NCI-H2107 (cell line): ENCODE measurements around the gene OPRM1.

ENCODE experiments used
- DNase-seq: peaks from one replicate; lab custom pipeline; 2025; lab: John Stamatoyannopoulos, UW

OPRM1 gene

DNA sequence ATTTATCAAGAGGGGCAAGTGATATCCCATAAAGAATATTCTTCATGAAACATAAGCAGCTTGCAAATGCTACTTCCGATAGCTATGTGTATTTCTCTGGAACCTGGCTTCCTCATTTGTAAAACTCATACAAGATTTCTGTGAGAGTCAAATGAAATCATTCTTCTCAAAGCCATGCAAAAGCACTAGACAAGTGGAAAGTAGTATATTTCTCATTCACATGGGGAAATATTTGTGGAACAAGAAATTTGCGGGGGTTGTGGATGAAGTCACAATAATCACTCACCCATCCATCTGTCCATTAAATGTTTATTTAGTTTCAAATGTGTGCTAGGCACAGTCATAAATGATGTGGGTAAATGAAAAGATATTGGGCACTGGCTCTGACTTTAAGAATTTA is 167.1 kb downstream of the OPRM1 start:
- no peak for DNase-seq

DNA sequence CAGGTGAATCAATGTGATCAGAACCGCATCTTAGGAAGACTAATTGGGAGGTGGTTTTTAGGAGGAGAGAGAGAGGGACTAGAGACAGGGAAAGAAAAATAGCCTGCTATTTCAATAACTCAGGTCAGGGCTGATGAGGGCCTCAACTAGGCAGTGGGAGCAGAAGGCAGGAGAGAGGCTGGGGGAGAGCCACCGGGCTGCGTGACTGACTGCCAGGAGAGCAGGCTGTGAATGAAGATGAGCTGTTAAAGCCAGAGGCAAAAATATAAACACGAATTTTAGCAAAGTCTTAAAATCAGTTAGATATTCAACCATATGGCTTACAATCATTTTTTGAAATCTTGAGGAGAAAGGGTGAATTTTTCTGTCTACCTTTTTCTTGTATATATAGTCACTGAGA is 168.0 kb downstream of the OPRM1 start:
- DNase-seq: no peak

DNA sequence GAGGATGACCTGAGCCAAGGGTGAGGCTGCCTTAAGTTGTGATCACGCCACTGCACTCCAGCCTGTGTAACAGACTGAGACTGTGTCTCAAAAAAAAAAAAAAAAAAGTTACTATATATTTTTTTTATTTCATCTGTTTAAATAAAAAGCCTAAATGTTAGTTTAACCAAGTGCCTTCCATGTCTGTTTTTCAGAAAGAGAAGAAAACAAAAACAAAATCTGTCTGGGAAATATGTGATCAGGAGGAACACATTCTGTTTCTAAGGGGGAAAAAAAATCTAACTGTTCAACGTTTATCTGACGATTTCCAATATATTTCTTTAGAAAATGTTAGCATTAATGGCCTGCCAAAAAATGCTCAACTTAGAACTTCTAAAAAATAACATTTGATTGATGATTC is 170.5 kb downstream of the OPRM1 start:
- no peak for DNase-seq

DNA sequence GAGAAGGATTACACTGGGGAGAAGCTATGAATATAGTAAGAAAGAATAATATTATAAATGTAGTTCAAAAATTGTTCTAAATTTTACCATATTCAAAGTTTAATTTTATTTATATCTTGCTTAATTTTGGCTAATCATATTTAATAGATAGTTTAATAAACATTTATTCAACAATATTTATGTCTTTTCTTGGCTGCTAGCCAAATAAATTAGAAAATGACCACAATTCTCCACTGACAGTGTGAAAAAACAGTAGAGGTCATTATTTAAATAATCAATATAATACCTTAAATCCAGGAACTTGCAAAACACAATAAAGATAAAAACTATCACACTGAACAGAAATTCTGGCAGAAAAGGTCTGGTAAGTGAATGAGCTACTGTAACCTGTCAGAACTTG is 171.6 kb downstream of the OPRM1 start:
- DNase-seq: no peak

DNA sequence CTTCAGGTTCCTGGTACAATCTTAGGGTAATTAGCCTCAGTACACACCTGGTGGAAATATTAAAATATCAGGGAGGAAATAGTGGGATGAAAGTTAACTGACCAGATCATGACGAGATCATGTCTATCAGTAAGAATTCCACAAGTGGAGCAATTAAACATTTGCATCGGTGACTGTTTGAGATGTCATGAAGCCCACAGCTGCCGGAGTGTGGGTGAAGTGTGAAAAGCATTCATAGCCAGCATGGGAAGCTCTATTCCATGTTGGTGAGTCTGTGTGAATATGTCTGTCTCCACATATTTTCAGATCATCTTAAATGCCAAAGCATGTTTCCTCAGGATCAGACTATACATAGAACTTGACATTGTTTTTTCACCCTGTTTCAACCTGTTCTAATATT is 174.7 kb downstream of the OPRM1 start:
- DNase-seq: no peak

DNA sequence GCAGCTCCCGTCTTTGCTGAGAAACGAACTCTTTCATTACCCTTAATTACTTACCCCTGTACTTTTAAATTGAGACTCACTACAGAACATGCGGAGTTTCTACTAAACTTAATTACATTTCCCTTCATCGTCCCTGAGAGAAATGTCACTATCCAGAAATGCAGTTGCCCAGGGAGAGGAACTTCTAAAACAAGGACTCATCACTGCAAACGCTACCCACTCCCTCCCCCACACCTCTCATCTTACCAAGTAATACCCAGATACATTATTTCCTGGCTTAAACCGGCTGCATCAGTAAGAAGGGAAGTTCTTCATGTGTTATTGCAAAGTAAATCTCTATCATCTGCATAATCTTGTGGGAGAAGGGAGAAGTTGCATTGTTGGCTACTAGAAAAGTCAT is 179.3 kb downstream of the OPRM1 start:
- DNase-seq: no peak

DNA sequence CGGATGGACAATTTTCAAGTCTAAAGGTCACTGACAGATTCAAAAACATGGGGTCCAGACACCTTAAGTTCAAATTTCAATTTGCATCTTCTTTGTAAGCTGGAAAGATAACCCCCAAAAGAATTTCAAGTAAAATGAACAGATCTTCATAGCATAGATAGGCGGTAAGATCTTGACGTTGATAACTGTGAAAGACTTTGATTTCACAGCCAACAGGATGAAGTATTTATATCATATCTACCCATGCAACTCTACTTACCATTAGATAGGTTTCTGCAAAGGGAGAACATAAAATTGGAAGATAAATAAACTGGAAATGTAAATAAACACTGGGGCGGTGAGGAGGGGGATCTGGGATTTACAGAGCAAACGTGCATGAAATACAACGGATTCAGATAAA is 179.7 kb downstream of the OPRM1 start:
- DNase-seq: no peak

DNA sequence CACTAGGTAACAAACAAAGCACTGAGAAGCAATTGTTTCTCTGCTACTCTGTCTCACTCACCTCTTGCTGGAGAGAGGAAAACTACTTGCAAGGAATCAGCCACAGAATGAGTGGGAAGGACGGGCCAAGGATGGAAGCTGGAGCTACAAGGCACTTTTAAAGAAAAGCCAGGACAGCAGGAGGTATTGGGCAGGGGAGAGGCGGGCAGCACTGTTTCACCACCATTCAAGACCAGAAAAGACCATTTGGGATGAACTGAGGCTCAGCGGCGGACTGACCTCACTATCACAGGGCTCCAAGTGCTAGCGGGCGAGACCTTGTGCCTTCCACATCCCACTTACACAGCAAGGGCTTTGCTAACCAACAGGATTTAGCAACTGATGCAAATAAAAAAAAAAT is 180.2 kb downstream of the OPRM1 start:
- DNase-seq: no peak

DNA sequence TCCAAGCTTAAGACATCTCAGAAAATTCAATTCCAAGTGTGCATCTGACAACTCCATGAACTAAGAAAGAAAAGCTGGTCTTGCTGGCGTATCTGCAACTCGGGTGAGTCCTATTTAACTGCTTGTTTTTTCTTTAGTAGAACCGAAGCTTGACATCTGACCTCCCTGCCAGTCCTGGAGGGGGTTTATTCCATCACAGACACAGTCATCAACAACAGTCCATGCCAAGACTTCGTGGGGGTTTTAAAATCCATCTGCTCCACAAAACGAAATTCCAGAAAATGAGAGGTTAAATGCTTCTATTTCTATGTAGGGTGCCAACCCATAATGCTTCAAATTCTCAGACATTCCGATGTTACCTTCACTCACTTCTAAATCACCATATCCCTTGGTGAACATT is 183.7 kb downstream of the OPRM1 start:
- DNase-seq: no peak

DNA sequence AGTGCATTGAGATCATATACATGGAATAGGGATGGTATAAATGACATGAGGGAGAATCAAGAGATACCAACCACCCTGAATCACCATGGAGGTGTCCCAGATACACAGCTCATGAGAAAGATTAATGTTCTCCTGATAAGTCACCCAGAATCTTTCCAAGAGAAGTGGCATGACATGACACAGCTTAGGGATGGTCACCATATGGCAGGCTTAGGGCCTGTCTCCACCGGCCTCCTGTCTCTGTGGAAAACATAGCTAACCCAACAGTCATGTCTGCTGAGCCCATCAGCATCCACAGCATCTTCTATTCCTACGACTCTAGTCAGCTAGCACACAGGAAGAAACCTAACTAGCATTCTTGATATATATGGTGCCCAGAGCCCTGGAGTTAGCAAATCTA is 184.3 kb downstream of the OPRM1 start:
- DNase-seq: no peak

DNA sequence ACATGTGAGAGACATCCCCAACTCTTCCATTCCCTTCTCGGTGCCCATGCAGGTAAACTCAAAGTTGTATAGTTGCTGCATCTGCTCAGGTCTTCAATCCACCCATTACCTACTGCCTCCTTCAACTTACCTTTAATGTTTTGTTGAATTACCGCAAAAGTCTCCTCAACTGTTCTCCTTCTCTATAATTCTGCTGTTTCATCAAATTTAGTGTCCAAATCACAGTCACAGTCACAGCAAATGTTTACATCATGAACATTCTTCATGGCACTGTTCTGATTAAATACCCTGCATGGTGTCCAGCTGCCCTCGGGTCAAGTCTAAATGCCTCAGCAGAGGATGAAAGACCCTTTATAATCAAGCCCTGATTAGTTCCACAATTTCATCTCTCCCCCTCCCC is 187.4 kb downstream of the OPRM1 start:
- no peak for DNase-seq

DNA sequence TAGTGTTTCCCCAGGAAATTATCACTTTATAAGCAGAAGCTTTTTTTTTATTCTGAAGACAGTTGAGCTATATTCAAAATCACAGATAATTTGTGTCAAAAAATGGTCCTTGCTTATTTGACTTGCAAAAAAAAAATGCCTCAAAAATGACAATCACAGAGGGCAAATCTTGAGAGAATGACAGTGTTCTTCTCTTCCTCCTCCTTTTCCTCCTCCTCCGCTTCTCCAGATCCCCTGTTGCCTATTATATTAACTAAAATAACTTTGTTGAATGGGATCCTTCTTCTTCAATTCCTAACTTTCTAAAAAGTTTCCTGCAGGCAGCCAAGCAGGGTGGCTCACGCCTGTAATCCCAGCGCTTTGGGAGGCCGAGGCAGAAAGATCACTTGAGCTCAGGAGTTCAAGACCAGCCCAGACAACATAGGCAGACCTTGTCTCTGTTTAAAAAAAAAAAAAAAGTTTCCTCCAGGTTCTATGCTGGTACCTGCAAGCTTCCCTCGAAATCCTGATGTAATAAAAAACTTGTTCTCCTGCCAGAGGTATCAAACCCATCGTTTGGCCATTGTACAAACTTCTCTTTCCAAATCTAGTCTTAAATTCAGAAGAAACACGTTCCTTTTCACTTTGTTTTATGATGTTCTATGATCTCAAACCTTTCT is 189.0 kb downstream of the OPRM1 start:
- no peak for DNase-seq

DNA sequence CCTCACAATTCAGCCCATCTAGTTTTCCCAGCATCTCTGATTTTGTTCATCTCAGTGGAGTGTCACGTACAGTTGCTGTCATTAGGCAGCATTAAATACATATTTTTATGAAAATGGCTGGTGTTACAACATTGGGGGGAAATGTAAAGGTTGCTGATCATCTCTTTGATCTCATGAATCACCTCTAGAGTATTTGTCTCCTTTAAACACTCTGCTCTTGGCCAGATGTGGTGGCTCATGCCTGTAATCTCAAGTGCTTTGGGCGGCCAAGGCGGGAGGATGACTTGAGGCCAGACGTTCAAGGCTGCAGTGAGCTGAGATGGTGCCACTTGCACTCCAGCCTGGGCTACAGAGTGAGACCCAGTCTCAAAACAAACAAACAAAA is 189.5 kb downstream of the OPRM1 start:
- no peak for DNase-seq

DNA sequence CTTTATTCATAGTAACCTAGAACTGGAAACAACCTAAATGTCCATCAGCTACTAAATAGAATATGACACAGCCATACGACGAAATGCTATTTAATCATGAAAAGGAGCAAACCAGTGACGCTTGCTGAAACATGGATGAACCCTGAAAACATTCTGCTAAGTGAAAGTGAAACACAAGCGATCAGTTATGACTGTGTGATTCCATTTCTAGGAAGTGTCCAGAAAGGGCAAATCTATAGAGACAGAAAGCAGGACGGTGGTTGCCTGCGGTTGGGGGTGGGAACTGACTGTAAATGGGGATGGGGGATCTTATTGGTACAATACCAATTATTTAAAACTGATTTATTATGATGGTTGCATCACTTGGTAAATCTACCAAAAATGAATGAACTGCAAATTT is 190.7 kb downstream of the OPRM1 start:
- DNase-seq: no peak

DNA sequence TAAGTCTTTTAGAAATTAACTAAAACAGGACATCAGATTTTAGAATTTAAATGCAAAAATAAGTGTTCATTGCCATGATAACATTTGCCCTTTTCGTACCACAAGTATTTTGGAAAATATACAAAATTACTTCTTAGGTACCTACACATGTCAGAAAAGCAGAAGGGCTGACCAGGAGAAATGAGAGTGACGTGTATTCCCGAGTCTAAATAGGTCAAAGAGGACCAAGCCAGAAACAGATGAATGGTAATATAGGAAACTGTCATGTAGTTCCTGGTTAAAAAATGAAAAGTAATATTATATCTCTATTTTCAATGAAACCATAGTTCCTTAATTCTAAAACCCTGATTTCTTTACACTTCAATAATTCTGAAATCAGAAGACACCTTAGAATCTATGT is 191.4 kb downstream of the OPRM1 start:
- no peak for DNase-seq

DNA sequence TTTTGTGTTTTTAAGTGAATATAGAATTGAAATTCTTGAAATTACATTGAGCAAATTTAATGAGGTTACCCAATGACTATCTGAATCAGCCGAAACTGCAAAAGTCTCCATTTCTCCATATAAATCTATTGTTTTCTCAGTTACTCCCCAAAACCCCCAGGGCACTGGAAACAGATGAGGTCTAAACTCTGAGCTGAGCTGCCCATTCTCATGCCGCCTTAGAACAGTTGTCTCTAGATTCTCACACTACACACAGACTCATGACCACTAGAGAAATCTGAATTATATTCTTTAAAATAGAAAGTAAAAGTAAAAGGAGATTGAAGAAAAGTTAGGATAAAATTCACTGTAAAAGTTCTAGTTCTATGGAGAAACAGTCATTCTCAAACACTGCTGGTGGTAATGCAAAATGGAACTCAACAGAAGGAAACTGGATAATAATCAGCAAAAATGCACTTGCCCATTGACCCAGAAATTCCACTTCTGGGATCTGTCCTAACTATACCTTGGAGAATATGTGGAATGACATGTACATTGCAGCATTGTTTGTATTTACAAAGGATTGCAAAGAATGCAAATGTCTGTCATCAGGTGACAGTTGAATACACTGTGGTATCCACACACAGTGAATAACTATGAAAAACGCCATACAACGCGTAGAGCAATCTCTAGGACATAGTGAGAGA is 192.0 kb downstream of the OPRM1 start:
- no peak for DNase-seq

DNA sequence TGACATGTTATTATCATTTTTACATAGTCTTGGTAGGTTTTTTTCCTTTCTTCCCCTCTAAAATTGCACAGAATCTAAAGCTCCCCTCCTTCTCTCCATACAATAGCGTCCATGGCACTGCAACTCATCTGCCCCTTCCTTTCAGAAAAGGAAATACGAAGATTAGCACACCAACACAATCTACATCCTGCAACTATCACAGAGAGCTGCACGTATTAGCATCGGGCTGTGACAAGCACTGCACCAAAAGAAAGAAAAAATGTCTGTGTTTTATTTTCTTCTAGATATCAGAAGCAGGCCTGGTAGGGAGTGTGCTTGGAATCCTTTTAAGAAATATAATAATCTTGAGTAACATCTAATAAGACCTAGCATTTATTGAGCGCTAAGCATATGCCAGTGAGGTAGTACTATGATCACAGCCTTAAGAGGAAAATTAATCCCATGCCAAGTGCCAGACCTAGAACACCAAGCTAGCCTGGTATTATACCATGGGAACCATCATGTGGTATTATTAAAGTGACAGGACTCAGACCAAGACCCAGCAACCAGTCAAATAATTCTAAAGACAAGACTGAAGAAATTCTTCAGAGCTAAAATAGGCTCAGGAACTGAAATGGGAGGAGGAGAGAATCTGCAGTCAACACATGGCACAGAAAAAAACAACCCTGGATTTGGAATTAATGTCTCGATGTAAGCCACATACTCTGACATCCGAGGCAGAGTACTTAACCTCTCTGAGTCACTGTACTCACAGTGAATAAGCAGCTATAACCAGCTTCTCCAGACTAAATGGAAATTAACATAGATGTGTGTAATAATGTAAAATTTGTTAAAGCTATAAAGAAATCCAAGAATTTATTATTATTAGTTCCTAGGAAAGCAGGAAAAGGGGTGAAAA is 193.2 kb downstream of the OPRM1 start:
- DNase-seq: no peak

DNA sequence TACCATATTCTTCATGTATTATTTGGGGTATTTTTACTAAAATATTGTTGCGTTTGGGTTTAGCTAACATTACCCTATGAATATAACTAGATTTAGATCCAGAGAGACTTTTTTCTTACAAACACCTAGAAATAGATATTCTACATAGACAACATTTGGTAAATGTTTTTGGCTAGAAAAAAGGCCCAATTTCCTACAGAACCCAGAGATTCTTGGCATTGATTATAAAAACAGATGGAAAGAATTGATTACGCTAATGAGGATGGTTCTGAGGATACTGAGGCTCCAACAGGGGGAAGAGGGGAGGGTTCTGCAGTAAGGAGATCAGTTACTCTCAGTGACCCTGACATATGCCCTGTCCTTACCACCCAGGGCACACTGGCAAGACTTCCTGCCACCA is 194.3 kb downstream of the OPRM1 start:
- no peak for DNase-seq

DNA sequence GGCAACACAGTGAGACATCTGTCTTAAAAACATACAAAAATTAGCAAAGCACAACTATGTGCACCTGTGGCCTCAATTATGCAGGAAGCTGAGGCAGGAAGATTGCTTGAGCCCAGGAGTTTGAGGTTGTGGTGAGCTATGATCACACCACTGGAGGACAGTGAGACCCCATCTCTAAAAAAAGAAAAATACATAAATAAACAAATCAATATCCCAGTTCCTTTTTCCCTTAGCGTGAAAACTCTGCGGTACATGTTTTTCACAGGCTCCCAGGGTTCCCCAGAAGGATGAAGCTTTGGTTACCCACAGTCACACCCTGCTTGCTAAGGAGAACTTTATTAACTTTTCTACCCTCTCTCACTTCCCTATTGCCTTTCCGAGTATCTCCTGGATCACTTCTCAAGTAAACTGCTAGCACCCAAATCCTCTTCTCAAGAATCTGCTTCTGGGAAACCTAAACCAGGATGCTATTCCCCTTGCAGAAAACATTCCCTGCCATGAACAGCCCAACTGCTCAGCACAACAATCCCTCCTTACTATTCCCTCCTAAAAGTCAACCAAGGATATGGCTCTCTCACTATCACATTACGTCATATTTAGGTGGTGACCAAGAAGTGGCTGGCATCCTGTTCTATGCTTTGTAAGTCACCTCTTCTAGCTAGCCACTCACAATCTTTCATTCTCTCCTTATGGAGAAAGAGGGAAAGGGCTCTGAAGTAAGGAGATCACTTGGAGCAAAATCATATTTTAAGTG is 195.2 kb downstream of the OPRM1 start:
- no peak for DNase-seq

DNA sequence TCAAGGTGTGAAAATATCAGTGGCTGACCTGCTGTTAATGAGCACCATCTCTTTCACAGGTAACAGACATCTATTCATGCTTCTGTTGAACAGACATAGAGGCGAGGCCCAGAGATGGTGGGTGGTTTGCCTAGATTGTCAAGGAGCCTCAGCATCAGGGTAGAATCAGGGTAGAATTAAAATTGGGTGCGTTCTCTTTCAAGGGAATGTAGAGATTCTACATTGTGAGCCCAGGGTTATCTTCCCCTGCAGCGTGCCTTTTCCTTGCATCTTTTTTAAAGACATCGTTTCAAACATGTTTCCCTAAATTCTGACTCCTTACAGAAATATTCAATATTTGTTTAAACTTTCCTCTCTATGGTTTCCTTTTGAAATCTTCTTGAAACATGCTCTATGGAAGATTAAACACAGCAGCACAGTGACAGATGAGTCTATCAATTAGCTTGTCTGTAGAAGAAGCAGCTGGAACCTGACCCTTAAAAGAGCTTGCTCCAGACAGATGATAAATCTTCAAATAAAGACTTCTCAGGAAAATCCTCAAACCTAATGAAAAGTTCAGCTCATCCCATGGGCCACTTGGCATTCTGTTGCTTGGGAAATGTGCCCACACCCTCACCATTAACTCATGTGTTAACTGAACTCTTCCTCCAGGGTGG is 197.7 kb downstream of the OPRM1 start:
- DNase-seq: no peak

DNA sequence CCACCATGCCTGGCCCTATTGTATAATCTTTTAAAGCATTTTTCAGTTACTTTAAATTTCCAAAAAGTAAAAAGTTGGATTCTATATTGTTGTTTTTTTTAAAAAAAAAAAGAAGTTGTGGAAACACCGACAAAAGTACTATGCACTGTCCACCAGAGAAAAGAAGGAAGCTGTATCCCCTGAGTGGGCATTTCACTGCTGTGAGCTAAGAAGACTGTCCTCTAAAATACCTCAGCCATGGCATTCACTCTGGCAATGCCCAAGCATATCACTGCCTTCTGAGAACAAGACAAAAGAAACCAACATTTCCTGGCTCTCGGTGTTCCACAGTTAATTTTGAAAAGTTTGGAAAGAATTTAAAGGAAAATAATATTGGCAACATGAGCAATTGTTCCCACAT is 199.8 kb downstream of the OPRM1 start:
- DNase-seq: no peak

DNA sequence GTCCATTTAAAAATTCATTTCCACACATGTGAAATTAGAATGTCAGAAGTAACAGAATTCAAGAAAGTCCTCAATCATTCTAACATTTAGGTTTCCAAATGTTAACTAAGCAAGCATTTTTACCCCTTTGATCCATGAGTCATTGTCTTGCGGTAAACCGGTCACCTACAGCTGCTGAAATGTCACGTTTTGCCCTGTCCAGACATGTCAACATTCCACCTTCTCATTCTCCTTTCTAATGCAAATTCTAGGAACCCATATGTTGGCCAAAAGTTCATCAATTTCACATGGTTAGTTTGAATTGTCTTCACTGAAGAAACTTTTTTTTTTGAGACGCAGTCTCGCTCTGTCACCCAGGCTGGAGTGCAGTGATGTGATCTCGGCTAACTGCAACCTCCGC is 200.4 kb downstream of the OPRM1 start:
- no peak for DNase-seq
